ENCODE results near the gene ARHGAP32. TPM values are rescaled to one million over a fixed set of nuclear protein-coding genes. Genes with fewer than 3 reads are reported as not detected.

ARHGAP32 gene
- total RNA-seq, 2 experiments from 2014 or later: 8.7 to 10.0 TPM

DNA sequence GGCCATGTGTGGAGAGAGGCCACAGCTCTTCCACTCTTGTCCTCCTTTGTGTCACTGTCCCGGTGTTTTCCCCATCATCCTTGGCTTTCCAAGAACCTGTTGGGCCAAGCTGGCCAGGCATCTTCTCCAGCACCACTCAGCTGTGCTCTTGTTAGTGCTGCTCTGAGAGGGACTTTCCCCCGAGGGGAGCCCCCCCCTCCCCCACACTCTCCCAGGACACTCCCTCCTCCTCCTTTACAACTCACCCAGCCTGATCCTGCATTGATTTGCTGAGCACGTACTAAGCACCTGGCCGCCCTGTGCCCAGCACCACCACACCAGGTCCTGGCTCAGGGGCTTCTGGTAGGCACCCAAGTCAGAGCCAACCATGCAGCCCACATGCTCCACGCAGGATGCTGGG, 262.7 kb downstream of the ARHGAP32 start:
- no peaks in the 10 kb centered on the region for H3K9me3 ChIP-seq (ENCODE audit: control insufficient read depth in 1 of 2, insufficient read depth in 1 of 2, low read length in 2 of 2)
- H3K27me3 ChIP-seq (ENCODE audit: control insufficient read depth in 1 of 2, insufficient read depth in 2 of 2, low read length in 2 of 2): no peaks in the 10 kb centered on the region
- H3K27ac Mint-ChIP-seq: no peak overlapping the region
- H3K36me3 ChIP-seq (ENCODE audit: insufficient read depth, low read length): no peaks in the 10 kb centered on the region
- H3K4me3 Mint-ChIP-seq: no peak overlapping the region
- no peaks in the 10 kb centered on the region for H3K9me3 Mint-ChIP-seq
- no peak for ATAC-seq (ENCODE audit: poor library complexity)
- H3K4me3 ChIP-seq (ENCODE audit: low read length): no peak overlapping the region
- CTCF ChIA-PET: no interaction called here
- TF ChIP-seq, protein P1, sequence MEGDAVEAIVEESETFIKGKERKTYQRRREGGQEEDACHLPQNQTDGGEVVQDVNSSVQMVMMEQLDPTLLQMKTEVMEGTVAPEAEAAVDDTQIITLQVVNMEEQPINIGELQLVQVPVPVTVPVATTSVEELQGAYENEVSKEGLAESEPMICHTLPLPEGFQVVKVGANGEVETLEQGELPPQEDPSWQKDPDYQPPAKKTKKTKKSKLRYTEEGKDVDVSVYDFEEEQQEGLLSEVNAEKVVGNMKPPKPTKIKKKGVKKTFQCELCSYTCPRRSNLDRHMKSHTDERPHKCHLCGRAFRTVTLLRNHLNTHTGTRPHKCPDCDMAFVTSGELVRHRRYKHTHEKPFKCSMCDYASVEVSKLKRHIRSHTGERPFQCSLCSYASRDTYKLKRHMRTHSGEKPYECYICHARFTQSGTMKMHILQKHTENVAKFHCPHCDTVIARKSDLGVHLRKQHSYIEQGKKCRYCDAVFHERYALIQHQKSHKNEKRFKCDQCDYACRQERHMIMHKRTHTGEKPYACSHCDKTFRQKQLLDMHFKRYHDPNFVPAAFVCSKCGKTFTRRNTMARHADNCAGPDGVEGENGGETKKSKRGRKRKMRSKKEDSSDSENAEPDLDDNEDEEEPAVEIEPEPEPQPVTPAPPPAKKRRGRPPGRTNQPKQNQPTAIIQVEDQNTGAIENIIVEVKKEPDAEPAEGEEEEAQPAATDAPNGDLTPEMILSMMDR (IDR thresholded peaks at IDR 0.05): no peak
- H3K27me3 Mint-ChIP-seq: no peaks in the 10 kb centered on the region
- H3K36me3 Mint-ChIP-seq (ENCODE audit: low read depth): no peaks in the 10 kb centered on the region
- intact Hi-C loops (cut with DNase I, micrococcal nuclease): no loop called here
- peaks cover 4% of the 10 kb centered on the region for H3K4me1 Mint-ChIP-seq (ENCODE audit: low read depth)
- DNase-seq: no peak
- POLR2A ChIA-PET: no interaction called here
- H3K27ac ChIP-seq (ENCODE audit: low read depth in 1 of 2, low read length in 2 of 2): no peak overlapping the region
- H3K4me1 ChIP-seq (ENCODE audit: insufficient read depth, low read length): peaks cover 6% of the 10 kb centered on the region

- Mint-ChIP-seq H3K36me3 (ENCODE audit: low read depth) (no peaks in the 10 kb centered on the region), H3K9me3 (no peaks in the 10 kb centered on the region), H3K27me3 (no peaks in the 10 kb centered on the region), H3K4me3 (no peak overlapping the region), H3K27ac (no peak overlapping the region), H3K4me1 (ENCODE audit: low read depth) (peaks cover 4% of the 10 kb centered on the region)
- no peaks in the 10 kb centered on the region for H3K36me3 ChIP-seq (ENCODE audit: insufficient read depth, low read length)
- POLR2A ChIA-PET: no interaction called here
- CTCF ChIA-PET: no interaction called here
- H3K4me1 ChIP-seq (ENCODE audit: insufficient read depth, low read length): peaks cover 6% of the 10 kb centered on the region
- DNase-seq (peak in 3 of 14 experiments; percentile 18 to 51 (median 26)), ATAC-seq (ENCODE audit: poor library complexity) (no peak)
- no peaks in the 10 kb centered on the region for H3K27me3 ChIP-seq (ENCODE audit: control insufficient read depth in 1 of 2, insufficient read depth in 2 of 2, low read length in 2 of 2)
- H3K9me3 ChIP-seq (ENCODE audit: control insufficient read depth in 1 of 2, insufficient read depth in 1 of 2, low read length in 2 of 2): no peaks in the 10 kb centered on the region
- intact Hi-C loops (cut with DNase I, micrococcal nuclease): no loop called here
- no peak overlapping the region for H3K4me3 ChIP-seq (ENCODE audit: low read length)
- TF ChIP-seq, protein P1 (IDR thresholded peaks at IDR 0.05): no peak
- no peak overlapping the region for H3K27ac ChIP-seq (ENCODE audit: low read depth in 1 of 2, low read length in 2 of 2)
These were observed 263.7 kb downstream of the ARHGAP32 start for GRCh38 chr11:128928400-128928799.

DNA sequence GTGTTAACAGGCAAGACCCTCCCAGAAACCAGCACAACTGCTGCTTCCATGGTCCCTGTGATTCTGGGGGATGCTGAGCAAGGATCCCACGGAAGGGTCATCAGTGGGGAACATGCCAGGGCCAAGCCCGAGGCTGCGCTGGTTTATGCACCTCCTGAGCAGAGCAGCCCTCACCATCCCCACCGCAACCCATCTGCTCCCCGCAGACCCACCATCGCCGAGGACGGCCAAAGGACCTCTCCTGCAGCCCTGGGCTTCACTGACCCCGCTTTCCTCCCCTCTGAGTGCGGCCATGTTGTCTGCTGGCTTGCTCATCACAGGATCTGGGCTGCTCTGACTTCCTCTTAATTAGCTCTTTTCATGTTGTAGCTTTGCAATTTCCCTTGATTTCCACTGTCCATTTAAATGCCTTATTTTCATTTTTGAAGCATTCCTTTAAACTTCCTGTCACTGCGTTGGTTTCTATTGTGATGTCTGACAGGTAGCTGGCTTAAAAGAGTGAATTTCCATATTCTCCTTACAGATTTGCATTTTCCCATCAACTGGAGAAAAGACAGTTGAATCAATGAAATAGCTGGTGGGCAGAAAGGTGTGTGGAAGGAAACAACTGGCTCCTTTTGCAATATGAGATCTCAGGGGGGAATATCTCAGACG, 264.3 kb downstream of the ARHGAP32 start:
- intact Hi-C loops (cut with DNase I, micrococcal nuclease): no loop called here
- Histone ChIP-seq H3K36me3 (ENCODE audit: insufficient read depth, low read length) (no peaks in the 10 kb centered on the region), H3K4me3 (ENCODE audit: low read length) (no peak overlapping the region), H3K27me3 (ENCODE audit: control insufficient read depth in 1 of 2, insufficient read depth in 2 of 2, low read length in 2 of 2) (no peaks in the 10 kb centered on the region), H3K27ac (ENCODE audit: low read depth in 1 of 2, low read length in 2 of 2) (no peak overlapping the region), H3K9me3 (ENCODE audit: control insufficient read depth in 1 of 2, insufficient read depth in 1 of 2, low read length in 2 of 2) (no peaks in the 10 kb centered on the region), H3K4me1 (ENCODE audit: insufficient read depth, low read length) (peaks cover 6% of the 10 kb centered on the region)
- Mint-ChIP-seq H3K27ac (no peak overlapping the region), H3K27me3 (no peaks in the 10 kb centered on the region), H3K4me3 (no peak overlapping the region), H3K4me1 (ENCODE audit: low read depth) (peaks cover 4% of the 10 kb centered on the region), H3K36me3 (ENCODE audit: low read depth) (no peaks in the 10 kb centered on the region), H3K9me3 (no peaks in the 10 kb centered on the region)
- CTCF ChIA-PET: no interaction called here
- no peak for ATAC-seq (ENCODE audit: poor library complexity)
- POLR2A ChIA-PET: no interaction called here
- no peak for DNase-seq
- TF ChIP-seq, protein P1 (IDR thresholded peaks at IDR 0.05): no peak
